K562 (cell line): ENCODE results near the gene JUND. TPM values are rescaled to one million over a fixed set of nuclear protein-coding genes. Genes with fewer than 3 reads are reported as not detected.

ENCODE experiments used
- ARHGAP35 ChIP-seq: fragments of 450-650 bp; IDR thresholded peaks from 2 replicates; pipeline ENCODE4 v1.6.1; 2018; ENCODE audit not compliant: partially characterized antibody
- ELF4 ChIP-seq: fragments of 450-650 bp; formaldehyde crosslinking; IDR thresholded peaks from 2 replicates; pipeline ENCODE4 v1.4.0; 2022; ENCODE audit warnings: missing genetic modification characterization
- FOS ChIP-seq: IDR thresholded peaks from 3 replicates; pipeline ENCODE4 v1.6.1; 2011; ENCODE audit not compliant: insufficient read length; ENCODE audit errors: extremely low read depth
- FOXA3 ChIP-seq, 2 experiments: fragments of 450-650 bp in 1 of 2; sonication (generic) in 1 of 2; formaldehyde crosslinking; IDR thresholded peaks in 1 of 2; conservative IDR thresholded peaks in 1 of 2; 2 replicates each; pipeline versions ENCODE4 v1.4.0 to v1.8.0; 2020 to 2022; ENCODE audit warnings: mild to moderate bottlenecking in 2 of 2, missing genetic modification reagents in 1 of 2
- FOXP1 ChIP-seq: sonication (generic); formaldehyde crosslinking; IDR thresholded peaks from 2 replicates; pipeline ENCODE4 v1.8.0; 2022; ENCODE audit warnings: mild to moderate bottlenecking, missing genetic modification reagents
- HDGF ChIP-seq: fragments of 450-650 bp; IDR thresholded peaks from 2 replicates; pipeline ENCODE4 v1.6.1; 2016
- MAFK ChIP-seq: IDR thresholded peaks from 2 replicates; pipeline ENCODE4 v1.6.1; 2011; ENCODE audit warnings: low read length, improper control_type of control experiment
- NFE2 ChIP-seq: IDR thresholded peaks from 2 replicates; pipeline ENCODE4 v1.6.1; 2014; ENCODE audit warnings: antibody characterized with exemption, low read depth
- PHF21A ChIP-seq: fragments of 450-650 bp; IDR thresholded peaks from 2 replicates; pipeline ENCODE4 v1.6.1; 2017; ENCODE audit warnings: low read depth, borderline replicate concordance
- POLR3A ChIP-seq: IDR thresholded peaks from 2 replicates; pipeline ENCODE4 v1.6.1; 2011; ENCODE audit warnings: borderline replicate concordance, mild to moderate bottlenecking, moderate library complexity; ENCODE audit not compliant: insufficient read length, insufficient read depth; ENCODE audit errors: extremely low read depth
- RB1 ChIP-seq: fragments of 450-650 bp; IDR thresholded peaks from 2 replicates; pipeline ENCODE4 v1.6.1; 2017; ENCODE audit warnings: low read depth, mild to moderate bottlenecking
- SIRT6 ChIP-seq: IDR thresholded peaks from one replicate; pipeline ENCODE4 v1.6.1; 2012; ENCODE audit warnings: low read depth, mild to moderate bottlenecking, control low read depth, inconsistent platforms, low read length, moderate library complexity
- XRCC5 ChIP-seq: fragments of 200-400 bp; formaldehyde crosslinking; IDR thresholded peaks from 2 replicates; pipeline ENCODE4 v1.6.1; 2017; ENCODE audit warnings: low read depth, mild to moderate bottlenecking, low read length
- ZBTB1 ChIP-seq: sonication (generic); formaldehyde crosslinking; IDR thresholded peaks from 2 replicates; pipeline ENCODE4 v1.8.1; 2023; ENCODE audit warnings: missing genetic modification reagents, low read depth, mild to moderate bottlenecking, borderline replicate concordance
- ZEB2 ChIP-seq: fragments of 450-650 bp; IDR thresholded peaks from 2 replicates; pipeline ENCODE4 v1.6.1; 2016
- ZKSCAN3 ChIP-seq: fragments of 250-450 bp; sonication (Bioruptor Pico); IDR thresholded peaks from 2 replicates; pipeline ENCODE4 v1.4.0; 2020
- ZNF212 ChIP-seq: fragments of 450-650 bp; formaldehyde crosslinking; IDR thresholded peaks from 2 replicates; pipeline ENCODE4 v1.4.0; 2020; ENCODE audit warnings: mild to moderate bottlenecking
- ZNF253 ChIP-seq: fragments of 250-450 bp; sonication (Bioruptor Pico); conservative IDR thresholded peaks from 2 replicates; pipeline ENCODE4 v1.6.1; 2021; ENCODE audit warnings: mild to moderate bottlenecking
- ZNF79 ChIP-seq: fragments of 250-450 bp; sonication (Bioruptor Pico); IDR thresholded peaks from 2 replicates; pipeline ENCODE4 v1.4.0; 2020; ENCODE audit warnings: low read depth, mild to moderate bottlenecking, moderate library complexity
- polyA plus RNA-seq, 8 experiments: library from polyadenylated mRNA; depleted of rRNA in 4 of 8; stranded (reverse) in 5 of 8; unstranded in 3 of 8; fragments of >200 nt; fragmentation: Nextera tagmentation in 2 of 8; fragmentation: Illumina TruSeq in 1 of 8; extraction: Ambion mirVana in 2 of 8; extraction: Trizol in 1 of 8; gene quantifications; 2 replicates each; pipeline versions ENCODE4 v1.2.1 to v1.2.3, GENCODE V29; 2011 to 2014; ENCODE audit warnings: inconsistent platforms in 1 of 8, missing spikeins in 1 of 8
- total RNA-seq, 7 experiments: library from RNA; depleted of rRNA in 6 of 7; stranded (reverse); fragments of >200 nt in 6 of 7; fragmentation: Illumina TruSeq in 2 of 7; extraction: Trizol in 2 of 7; gene quantifications; 2 replicates each; pipeline versions ENCODE4 v1.2.1 to v1.2.3, GENCODE V29; 2011 to 2021; ENCODE audit warnings: low replicate concordance in 1 of 7
- TF ChIP-seq, protein P1 (sequence below): sonication (generic); formaldehyde crosslinking; IDR thresholded peaks from 2 replicates; pipeline ENCODE4 v1.8.0; 2022; ENCODE audit warnings: missing genetic modification reagents, mild to moderate bottlenecking, moderate library complexity, borderline replicate concordance
- TF ChIP-seq, protein P2 (sequence below): fragments of 250-450 bp; sonication (Bioruptor Pico); IDR thresholded peaks from 2 replicates; pipeline ENCODE4 v1.8.0; 2022; ENCODE audit warnings: inconsistent platforms, mild to moderate bottlenecking, moderate library complexity, borderline replicate concordance
- TF ChIP-seq, protein P3 (sequence below), 2 experiments: IDR thresholded peaks; 2 replicates each; pipeline ENCODE4 v1.6.1; 2011; ENCODE audit warnings: borderline replicate concordance in 1 of 2, control low read depth in 1 of 2, low read depth in 1 of 2, low read length in 1 of 2, mild to moderate bottlenecking in 1 of 2, mixed read lengths in 1 of 2, moderate library complexity in 1 of 2; ENCODE audit not compliant: insufficient read depth in 1 of 2, insufficient read length in 1 of 2, poor library complexity in 1 of 2, severe bottlenecking in 1 of 2; ENCODE audit errors: extremely low read depth in 1 of 2
- TF ChIP-seq, protein P4 (sequence below): sonication (generic); formaldehyde crosslinking; IDR thresholded peaks from 2 replicates; pipeline ENCODE4 v1.8.0; 2023; ENCODE audit warnings: mild to moderate bottlenecking, missing genetic modification reagents

JUND gene
- total and polyA plus RNA-seq, 9 of the 15 experiments (the other 6 are each of a cell fraction or from before 2014, with no cell fraction given) = 6.4 to 286 (median 42.3) TPM

DNA sequence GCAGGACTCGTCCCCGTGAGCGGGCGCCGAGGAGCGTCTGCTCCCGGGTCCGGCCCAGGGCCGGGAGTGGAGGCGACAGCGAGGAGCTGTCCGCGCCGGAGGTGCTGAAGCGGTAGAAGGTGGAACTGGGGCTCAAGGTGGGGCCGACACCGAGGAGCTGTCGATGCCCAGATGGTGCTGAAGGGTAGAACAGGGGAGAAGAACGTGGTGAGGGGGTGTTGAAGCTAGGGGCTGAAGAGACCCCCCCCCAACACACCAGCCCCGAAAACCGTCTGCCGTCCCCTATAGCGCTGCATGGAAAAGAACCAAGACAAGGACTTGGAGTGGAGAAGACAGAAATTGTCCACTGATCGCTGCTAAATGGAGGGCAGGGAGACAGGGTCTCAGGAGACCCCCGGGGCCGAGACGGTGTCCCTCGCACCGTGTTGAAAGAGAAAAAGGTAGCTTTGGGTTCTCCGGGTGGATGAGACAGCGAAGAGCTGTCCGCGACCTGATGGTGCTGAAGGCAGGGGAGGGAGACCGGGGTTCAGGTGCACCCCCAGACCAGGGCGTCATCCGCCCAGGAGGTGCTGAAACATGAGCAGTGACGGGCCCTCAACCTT, 48.1 kb downstream of the JUND start (continued):
- TF ChIP-seq, protein P1, sequence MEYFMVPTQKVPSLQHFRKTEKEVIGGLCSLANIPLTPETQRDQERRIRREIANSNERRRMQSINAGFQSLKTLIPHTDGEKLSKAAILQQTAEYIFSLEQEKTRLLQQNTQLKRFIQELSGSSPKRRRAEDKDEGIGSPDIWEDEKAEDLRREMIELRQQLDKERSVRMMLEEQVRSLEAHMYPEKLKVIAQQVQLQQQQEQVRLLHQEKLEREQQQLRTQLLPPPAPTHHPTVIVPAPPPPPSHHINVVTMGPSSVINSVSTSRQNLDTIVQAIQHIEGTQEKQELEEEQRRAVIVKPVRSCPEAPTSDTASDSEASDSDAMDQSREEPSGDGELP = peak; percentile 91
- TF ChIP-seq PHF21A (no peak), FOXA3 (CRISPR knock-in tag; conservative IDR thresholded peaks at IDR 0.05 in 1 of 2, IDR thresholded peaks at IDR 0.05 in 1 of 2) (peak in 1 of 2 experiments; percentile 84; a peak in 2 of 4 replicates), ZKSCAN3 (CRISPR knock-in tag) (no peak), FOS (no peak), NFE2 (0 out of 2 replicates have a peak, but pooled peaks have one; percentile 38), FOXP1 (CRISPR knock-in tag) (peak; percentile 92), ZNF212 (CRISPR knock-in tag) (no peak), RB1 (peak; percentile 23; the same call in 1 of the 2 replicates), SIRT6 (no peak), XRCC5 (peak; percentile 58; the same call in 1 of the 2 replicates), ARHGAP35 (no peak), ZNF253 (CRISPR knock-in tag) (no peak), HDGF (no peak), ZNF79 (no peak), MAFK (no peak), POLR3A (no peak), ZEB2 (no peak), ELF4 (CRISPR knock-in tag) (no peak), ZBTB1 (peak; percentile 76; the same call in 1 of the 2 replicates)
- TF ChIP-seq, protein P2, sequence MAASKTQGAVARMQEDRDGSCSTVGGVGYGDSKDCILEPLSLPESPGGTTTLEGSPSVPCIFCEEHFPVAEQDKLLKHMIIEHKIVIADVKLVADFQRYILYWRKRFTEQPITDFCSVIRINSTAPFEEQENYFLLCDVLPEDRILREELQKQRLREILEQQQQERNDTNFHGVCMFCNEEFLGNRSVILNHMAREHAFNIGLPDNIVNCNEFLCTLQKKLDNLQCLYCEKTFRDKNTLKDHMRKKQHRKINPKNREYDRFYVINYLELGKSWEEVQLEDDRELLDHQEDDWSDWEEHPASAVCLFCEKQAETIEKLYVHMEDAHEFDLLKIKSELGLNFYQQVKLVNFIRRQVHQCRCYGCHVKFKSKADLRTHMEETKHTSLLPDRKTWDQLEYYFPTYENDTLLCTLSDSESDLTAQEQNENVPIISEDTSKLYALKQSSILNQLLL (CRISPR knock-in tag) = no peak
- TF ChIP-seq, protein P3, sequence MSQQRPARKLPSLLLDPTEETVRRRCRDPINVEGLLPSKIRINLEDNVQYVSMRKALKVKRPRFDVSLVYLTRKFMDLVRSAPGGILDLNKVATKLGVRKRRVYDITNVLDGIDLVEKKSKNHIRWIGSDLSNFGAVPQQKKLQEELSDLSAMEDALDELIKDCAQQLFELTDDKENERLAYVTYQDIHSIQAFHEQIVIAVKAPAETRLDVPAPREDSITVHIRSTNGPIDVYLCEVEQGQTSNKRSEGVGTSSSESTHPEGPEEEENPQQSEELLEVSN (IDR thresholded peaks at IDR 0.05; ENCODE audit: borderline replicate concordance in 1 of 2, extremely low read depth in 1 of 2, insufficient read depth in 1 of 2, insufficient read length in 1 of 2, low read depth in 1 of 2, low read length in 1 of 2, poor library complexity in 1 of 2, severe bottlenecking in 1 of 2) = no peak
- TF ChIP-seq, protein P4, sequence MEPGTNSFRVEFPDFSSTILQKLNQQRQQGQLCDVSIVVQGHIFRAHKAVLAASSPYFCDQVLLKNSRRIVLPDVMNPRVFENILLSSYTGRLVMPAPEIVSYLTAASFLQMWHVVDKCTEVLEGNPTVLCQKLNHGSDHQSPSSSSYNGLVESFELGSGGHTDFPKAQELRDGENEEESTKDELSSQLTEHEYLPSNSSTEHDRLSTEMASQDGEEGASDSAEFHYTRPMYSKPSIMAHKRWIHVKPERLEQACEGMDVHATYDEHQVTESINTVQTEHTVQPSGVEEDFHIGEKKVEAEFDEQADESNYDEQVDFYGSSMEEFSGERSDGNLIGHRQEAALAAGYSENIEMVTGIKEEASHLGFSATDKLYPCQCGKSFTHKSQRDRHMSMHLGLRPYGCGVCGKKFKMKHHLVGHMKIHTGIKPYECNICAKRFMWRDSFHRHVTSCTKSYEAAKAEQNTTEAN (CRISPR knock-in tag) = no peak
